GM23338 (cell line): ENCODE data around the gene PSKH1. TPM values are rescaled to one million over a fixed set of nuclear protein-coding genes. Genes with fewer than 3 reads are reported as not detected.

ENCODE experiments used
- ATAC-seq: fragments of 200-7000 bp; cut with Tn5 transposase; 3 replicates; pipeline ENCODE4 v1.9.1; 2020
- DNase-seq: peaks from one replicate; pipeline ENCODE4 v3.0.0-alpha.2; 2015; ENCODE audit warnings: low spot score
- H2AFZ ChIP-seq: fragments of 200-600 bp; sonication (generic); 2 replicates; pipeline ENCODE4 v1.8.0; 2016; ENCODE audit warnings: antibody characterized with exemption, mild to moderate bottlenecking, moderate library complexity
- H3F3A ChIP-seq: fragments of 200-600 bp; sonication (generic); replicated peaks from 2 replicates; pipeline ENCODE4 v1.8.0; 2017; ENCODE audit warnings: antibody characterized with exemption, mixed run types, low read depth
- H3K27ac ChIP-seq: fragments of 200-600 bp; sonication (generic); 2 replicates; pipeline ENCODE4 v1.6.1; 2016; ENCODE audit warnings: low read depth
- H3K27me3 ChIP-seq: fragments of 200-600 bp; sonication (generic); 2 replicates; pipeline ENCODE4 v1.8.0; 2016; ENCODE audit warnings: mild to moderate bottlenecking, mixed run types, moderate library complexity; ENCODE audit not compliant: insufficient read depth
- H3K36me3 ChIP-seq: fragments of 200-600 bp; sonication (generic); 2 replicates; pipeline ENCODE4 v1.8.0; 2016; ENCODE audit warnings: mild to moderate bottlenecking; ENCODE audit not compliant: insufficient read depth
- H3K4me1 ChIP-seq: fragments of 200-600 bp; sonication (generic); 2 replicates; pipeline ENCODE4 v1.8.0; 2016; ENCODE audit warnings: mild to moderate bottlenecking, moderate library complexity; ENCODE audit not compliant: insufficient read depth
- H3K4me2 ChIP-seq: fragments of 200-600 bp; sonication (generic); 2 replicates; pipeline ENCODE4 v1.7.1; 2017; ENCODE audit warnings: mixed run types
- H3K4me3 ChIP-seq: fragments of 200-600 bp; sonication (generic); 2 replicates; pipeline ENCODE4 v1.6.1; 2016; ENCODE audit warnings: mixed run types
- H3K79me2 ChIP-seq: fragments of 200-600 bp; sonication (generic); replicated peaks from 2 replicates; pipeline ENCODE4 v1.8.0; 2017; ENCODE audit warnings: mild to moderate bottlenecking; ENCODE audit not compliant: insufficient read depth
- H3K9me2 ChIP-seq: fragments of 200-600 bp; sonication (generic); 2 replicates; pipeline ENCODE4 v1.8.0; 2017; ENCODE audit not compliant: insufficient read depth
- H4K20me1 ChIP-seq: fragments of 200-600 bp; sonication (generic); replicated peaks from 2 replicates; pipeline ENCODE4 v1.8.0; 2017; ENCODE audit warnings: mild to moderate bottlenecking; ENCODE audit not compliant: insufficient read depth
- H3K27ac Mint-ChIP-seq: 2 replicates; pipeline ENCODE4 v1.8.0; 2020; ENCODE audit warnings: inconsistent platforms, mild to moderate bottlenecking, moderate library complexity, mixed read lengths
- H3K27me3 Mint-ChIP-seq: 3 replicates; pipeline ENCODE4 v1.8.0; 2022; ENCODE audit warnings: low read depth, mild to moderate bottlenecking, moderate library complexity, mixed read lengths, inconsistent platforms; ENCODE audit not compliant: insufficient read depth, poor library complexity
- H3K36me3 Mint-ChIP-seq: 3 replicates; pipeline ENCODE4 v1.8.0; 2021; ENCODE audit warnings: low read depth, mild to moderate bottlenecking, inconsistent platforms, moderate library complexity, mixed read lengths
- H3K4me1 Mint-ChIP-seq: 3 replicates; pipeline ENCODE4 v1.8.0; 2020; ENCODE audit warnings: mild to moderate bottlenecking, inconsistent platforms, mixed read lengths
- H3K4me3 Mint-ChIP-seq: 3 replicates; pipeline ENCODE4 v1.8.0; 2021; ENCODE audit warnings: moderate library complexity, mild to moderate bottlenecking, inconsistent platforms, mixed read lengths
- H3K9me3 Mint-ChIP-seq: 3 replicates; pipeline ENCODE4 v1.8.0; 2020; ENCODE audit warnings: moderate library complexity, mild to moderate bottlenecking, inconsistent platforms, mixed read lengths
- CREB1 ChIP-seq: fragments of 250-450 bp; sonication (Bioruptor Pico); IDR thresholded peaks from 2 replicates; pipeline ENCODE4 v1.5.0; 2020; ENCODE audit warnings: low read depth, mild to moderate bottlenecking, moderate library complexity
- EZH2phosphoT487 ChIP-seq: fragments of 200-600 bp; sonication (generic); IDR thresholded peaks from one replicate; pipeline ENCODE4 v1.8.1; 2018; ENCODE audit warnings: antibody characterized with exemption; ENCODE audit not compliant: unreplicated experiment
- POLR2AphosphoS5 ChIP-seq: IDR thresholded peaks from 2 replicates; pipeline ENCODE4 v1.6.1; 2016; ENCODE audit warnings: antibody characterized with exemption, low read depth
- STAT1 ChIP-seq: IDR thresholded peaks from one replicate; pipeline ENCODE4 v1.6.1; 2016; ENCODE audit warnings: antibody characterized with exemption; ENCODE audit not compliant: unreplicated experiment
- ZNF331 ChIP-seq: fragments of 250-450 bp; sonication (Bioruptor Pico); IDR thresholded peaks from 2 replicates; pipeline ENCODE4 v1.5.0; 2020; ENCODE audit warnings: low read depth, mild to moderate bottlenecking, moderate library complexity
- polyA plus RNA-seq: library from polyadenylated mRNA; unstranded; fragments of >200 nt; fragmentation: Nextera tagmentation; extraction: Ambion mirVana; gene quantifications from 2 replicates; pipeline ENCODE4 v1.2.1, GENCODE V29; 2016
- total RNA-seq: library from RNA; depleted of rRNA; stranded (reverse); fragments of >200 nt; shearing (Covaris generic); gene quantifications from 2 replicates; pipeline ENCODE4 v1.2.3, GENCODE V29; 2014
- TF ChIP-seq, protein P1 (sequence below): fragments of 250-450 bp; sonication (Bioruptor Pico); IDR thresholded peaks from 2 replicates; pipeline ENCODE4 v1.5.0; 2020; ENCODE audit warnings: mild to moderate bottlenecking, moderate library complexity
- TF ChIP-seq, protein P2 (sequence below), 2 experiments: fragments of 200-600 bp in 1 of 2; sonication (generic) in 1 of 2; conservative IDR thresholded peaks; 2 replicates each; pipeline versions ENCODE4 v1.5.1 to v1.6.1; 2016 to 2017; ENCODE audit warnings: antibody characterized with exemption in 2 of 2, low read depth in 2 of 2, mild to moderate bottlenecking in 2 of 2, moderate library complexity in 1 of 2

The PSKH1 gene
- total and polyA plus RNA-seq, 2 experiments from 2014 or later: 14.3 to 23.9 TPM

DNA sequence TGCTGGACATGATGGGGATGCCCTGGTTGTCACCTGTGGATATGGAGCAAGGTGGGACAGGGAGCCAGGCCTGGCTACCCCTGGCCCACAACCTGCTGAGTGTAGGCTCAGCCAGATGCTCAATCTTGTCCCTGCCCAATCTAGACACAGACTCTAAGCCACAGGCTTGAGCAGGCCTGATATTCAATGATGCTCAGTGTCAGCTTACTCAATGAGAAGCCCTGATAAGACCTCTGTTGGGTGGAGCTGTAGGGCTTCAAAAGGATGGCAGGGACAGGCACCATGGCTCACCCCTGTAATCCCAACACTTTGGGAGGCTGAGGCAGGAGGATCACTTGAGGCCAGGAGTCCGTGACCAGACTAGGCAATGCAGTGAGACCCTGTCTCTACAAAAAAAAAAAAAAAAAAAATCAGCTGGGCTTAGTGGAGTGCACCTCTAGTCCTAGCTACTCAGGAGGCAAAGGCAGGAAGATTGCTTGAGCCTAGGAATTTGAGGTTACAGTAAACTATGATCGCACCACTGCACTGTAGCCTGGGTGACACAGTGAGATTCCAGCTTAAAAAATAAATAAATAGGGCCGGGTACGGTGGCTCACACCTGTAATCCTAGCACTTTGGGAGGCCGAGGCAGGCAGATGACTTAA lies 47.5 kb downstream of the PSKH1 start:
- H3K4me1 Mint-ChIP-seq: peaks cover 12% of the 10 kb centered on the region
- no peaks in the 10 kb centered on the region for H3K9me2 ChIP-seq
- DNase-seq (no peak), ATAC-seq (no peak)
- H2AFZ ChIP-seq: no peak overlapping the region
- H3K4me3 ChIP-seq: no peak overlapping the region
- H3K36me3 ChIP-seq: peaks cover 3% of the 10 kb centered on the region; the same call in 1 of the 2 replicates
- H3K27me3 ChIP-seq: no peaks in the 10 kb centered on the region
- peaks cover 14% of the 10 kb centered on the region for H3F3A ChIP-seq
- no peak for TF ChIP-seq STAT1
- TF ChIP-seq, protein P1, sequence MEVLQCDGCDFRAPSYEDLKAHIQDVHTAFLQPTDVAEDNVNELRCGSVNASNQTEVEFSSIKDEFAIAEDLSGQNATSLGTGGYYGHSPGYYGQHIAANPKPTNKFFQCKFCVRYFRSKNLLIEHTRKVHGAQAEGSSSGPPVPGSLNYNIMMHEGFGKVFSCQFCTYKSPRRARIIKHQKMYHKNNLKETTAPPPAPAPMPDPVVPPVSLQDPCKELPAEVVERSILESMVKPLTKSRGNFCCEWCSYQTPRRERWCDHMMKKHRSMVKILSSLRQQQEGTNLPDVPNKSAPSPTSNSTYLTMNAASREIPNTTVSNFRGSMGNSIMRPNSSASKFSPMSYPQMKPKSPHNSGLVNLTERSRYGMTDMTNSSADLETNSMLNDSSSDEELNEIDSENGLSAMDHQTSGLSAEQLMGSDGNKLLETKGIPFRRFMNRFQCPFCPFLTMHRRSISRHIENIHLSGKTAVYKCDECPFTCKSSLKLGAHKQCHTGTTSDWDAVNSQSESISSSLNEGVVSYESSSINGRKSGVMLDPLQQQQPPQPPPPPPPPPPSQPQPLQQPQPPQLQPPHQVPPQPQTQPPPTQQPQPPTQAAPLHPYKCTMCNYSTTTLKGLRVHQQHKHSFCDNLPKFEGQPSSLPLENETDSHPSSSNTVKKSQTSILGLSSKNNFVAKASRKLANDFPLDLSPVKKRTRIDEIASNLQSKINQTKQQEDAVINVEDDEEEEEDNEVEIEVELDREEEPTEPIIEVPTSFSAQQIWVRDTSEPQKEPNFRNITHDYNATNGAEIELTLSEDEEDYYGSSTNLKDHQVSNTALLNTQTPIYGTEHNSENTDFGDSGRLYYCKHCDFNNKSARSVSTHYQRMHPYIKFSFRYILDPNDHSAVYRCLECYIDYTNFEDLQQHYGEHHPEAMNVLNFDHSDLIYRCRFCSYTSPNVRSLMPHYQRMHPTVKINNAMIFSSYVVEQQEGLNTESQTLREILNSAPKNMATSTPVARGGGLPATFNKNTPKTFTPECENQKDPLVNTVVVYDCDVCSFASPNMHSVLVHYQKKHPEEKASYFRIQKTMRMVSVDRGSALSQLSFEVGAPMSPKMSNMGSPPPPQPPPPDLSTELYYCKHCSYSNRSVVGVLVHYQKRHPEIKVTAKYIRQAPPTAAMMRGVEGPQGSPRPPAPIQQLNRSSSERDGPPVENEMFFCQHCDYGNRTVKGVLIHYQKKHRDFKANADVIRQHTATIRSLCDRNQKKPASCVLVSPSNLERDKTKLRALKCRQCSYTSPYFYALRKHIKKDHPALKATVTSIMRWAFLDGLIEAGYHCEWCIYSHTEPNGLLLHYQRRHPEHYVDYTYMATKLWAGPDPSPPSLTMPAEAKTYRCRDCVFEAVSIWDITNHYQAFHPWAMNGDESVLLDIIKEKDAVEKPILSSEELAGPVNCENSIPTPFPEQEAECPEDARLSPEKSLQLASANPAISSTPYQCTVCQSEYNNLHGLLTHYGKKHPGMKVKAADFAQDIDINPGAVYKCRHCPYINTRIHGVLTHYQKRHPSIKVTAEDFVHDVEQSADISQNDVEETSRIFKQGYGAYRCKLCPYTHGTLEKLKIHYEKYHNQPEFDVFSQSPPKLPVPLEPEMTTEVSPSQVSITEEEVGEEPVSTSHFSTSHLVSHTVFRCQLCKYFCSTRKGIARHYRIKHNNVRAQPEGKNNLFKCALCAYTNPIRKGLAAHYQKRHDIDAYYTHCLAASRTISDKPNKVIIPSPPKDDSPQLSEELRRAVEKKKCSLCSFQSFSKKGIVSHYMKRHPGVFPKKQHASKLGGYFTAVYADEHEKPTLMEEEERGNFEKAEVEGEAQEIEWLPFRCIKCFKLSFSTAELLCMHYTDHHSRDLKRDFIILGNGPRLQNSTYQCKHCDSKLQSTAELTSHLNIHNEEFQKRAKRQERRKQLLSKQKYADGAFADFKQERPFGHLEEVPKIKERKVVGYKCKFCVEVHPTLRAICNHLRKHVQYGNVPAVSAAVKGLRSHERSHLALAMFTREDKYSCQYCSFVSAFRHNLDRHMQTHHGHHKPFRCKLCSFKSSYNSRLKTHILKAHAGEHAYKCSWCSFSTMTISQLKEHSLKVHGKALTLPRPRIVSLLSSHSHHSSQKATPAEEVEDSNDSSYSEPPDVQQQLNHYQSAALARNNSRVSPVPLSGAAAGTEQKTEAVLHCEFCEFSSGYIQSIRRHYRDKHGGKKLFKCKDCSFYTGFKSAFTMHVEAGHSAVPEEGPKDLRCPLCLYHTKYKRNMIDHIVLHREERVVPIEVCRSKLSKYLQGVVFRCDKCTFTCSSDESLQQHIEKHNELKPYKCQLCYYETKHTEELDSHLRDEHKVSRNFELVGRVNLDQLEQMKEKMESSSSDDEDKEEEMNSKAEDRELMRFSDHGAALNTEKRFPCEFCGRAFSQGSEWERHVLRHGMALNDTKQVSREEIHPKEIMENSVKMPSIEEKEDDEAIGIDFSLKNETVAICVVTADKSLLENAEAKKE (CRISPR knock-in tag): no peak
- TF ChIP-seq POLR2AphosphoS5: peak; percentile 32; the same call in 1 of the 2 replicates
- no peak for TF ChIP-seq CREB1 (CRISPR knock-in tag)
- TF ChIP-seq ZNF331 (CRISPR knock-in tag): no peak
- TF ChIP-seq, protein P2, sequence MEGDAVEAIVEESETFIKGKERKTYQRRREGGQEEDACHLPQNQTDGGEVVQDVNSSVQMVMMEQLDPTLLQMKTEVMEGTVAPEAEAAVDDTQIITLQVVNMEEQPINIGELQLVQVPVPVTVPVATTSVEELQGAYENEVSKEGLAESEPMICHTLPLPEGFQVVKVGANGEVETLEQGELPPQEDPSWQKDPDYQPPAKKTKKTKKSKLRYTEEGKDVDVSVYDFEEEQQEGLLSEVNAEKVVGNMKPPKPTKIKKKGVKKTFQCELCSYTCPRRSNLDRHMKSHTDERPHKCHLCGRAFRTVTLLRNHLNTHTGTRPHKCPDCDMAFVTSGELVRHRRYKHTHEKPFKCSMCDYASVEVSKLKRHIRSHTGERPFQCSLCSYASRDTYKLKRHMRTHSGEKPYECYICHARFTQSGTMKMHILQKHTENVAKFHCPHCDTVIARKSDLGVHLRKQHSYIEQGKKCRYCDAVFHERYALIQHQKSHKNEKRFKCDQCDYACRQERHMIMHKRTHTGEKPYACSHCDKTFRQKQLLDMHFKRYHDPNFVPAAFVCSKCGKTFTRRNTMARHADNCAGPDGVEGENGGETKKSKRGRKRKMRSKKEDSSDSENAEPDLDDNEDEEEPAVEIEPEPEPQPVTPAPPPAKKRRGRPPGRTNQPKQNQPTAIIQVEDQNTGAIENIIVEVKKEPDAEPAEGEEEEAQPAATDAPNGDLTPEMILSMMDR (conservative IDR thresholded peaks at IDR 0.05; ENCODE audit: low read depth in 2 of 2): no peak
- no peak for TF ChIP-seq EZH2phosphoT487
- H3K27ac Mint-ChIP-seq: no peak overlapping the region
- H4K20me1 ChIP-seq: peaks cover 14% of the 10 kb centered on the region
- no peak overlapping the region for H3K4me3 Mint-ChIP-seq
- H3K9me3 Mint-ChIP-seq: 0 out of 3 replicates have a peak, but pooled peaks cover 3% of the 10 kb centered on the region
- no peak overlapping the region for H3K4me2 ChIP-seq
- H3K79me2 ChIP-seq: no peaks in the 10 kb centered on the region; the same call in 1 of the 2 replicates
- peaks cover 22% of the 10 kb centered on the region for H3K27me3 Mint-ChIP-seq
- H3K36me3 Mint-ChIP-seq: peaks cover 21% of the 10 kb centered on the region; the same call in 2 of the 3 replicates
- no peak overlapping the region for H3K27ac ChIP-seq
- H3K4me1 ChIP-seq: no peaks in the 10 kb centered on the region
